K562 (cell line): Measurements from ENCODE around the gene CSTPP1.

Experiments
- CREB1 ChIP-seq, 2 experiments: sonication (generic) in 1 of 2; formaldehyde crosslinking in 1 of 2; IDR thresholded peaks; 2 replicates each; pipeline versions ENCODE4 v1.6.1 to v1.8.0; 2012 to 2022; ENCODE audit warnings: inconsistent platforms in 1 of 2, mild to moderate bottlenecking in 1 of 2, missing genetic modification reagents in 1 of 2, moderate library complexity in 1 of 2
- FOXA1 ChIP-seq: fragments of 450-650 bp; IDR thresholded peaks from 2 replicates; pipeline ENCODE4 v1.6.1; 2016; ENCODE audit warnings: mild to moderate bottlenecking, borderline replicate concordance
- YY1 ChIP-seq, 3 experiments: IDR thresholded peaks; 2 replicates each; pipeline ENCODE4 v1.6.1; 2011; ENCODE audit warnings: low read length in 2 of 3, mild to moderate bottlenecking in 2 of 3, moderate library complexity in 2 of 3, borderline replicate concordance in 1 of 3, control low read depth in 1 of 3, low read depth in 1 of 3; ENCODE audit not compliant: insufficient read depth in 3 of 3, insufficient replicate concordance in 2 of 3, control insufficient read depth in 1 of 3, insufficient read length in 1 of 3; ENCODE audit errors: extremely low read depth in 1 of 3

GRCh38 chr11:47047972-47048371, 111.4 kb downstream of the CSTPP1 start:
- TF ChIP-seq CREB1 (IDR thresholded peaks at IDR 0.05) (no peak), CREB1 (CRISPR knock-in tag; IDR thresholded peaks at IDR 0.05) (no peak), FOXA1 (no peak), YY1 (IDR thresholded peaks at IDR 0.05; ENCODE audit: borderline replicate concordance in 1 of 3, control insufficient read depth in 1 of 3, extremely low read depth in 1 of 3, insufficient read depth in 3 of 3, insufficient read length in 1 of 3, insufficient replicate concordance in 2 of 3, low read depth in 1 of 3, low read length in 2 of 3) (no peak)
